MM.1S (cell line): ENCODE results near the gene HNRNPA1.
"Not testable (repeated sequence)": the region's sequence is repeated elsewhere in the genome, so short reads cannot be mapped to it uniquely, and the experiment has no call there.

ENCODE experiments used
- CTCF ChIP-seq: fragments of 300-600 bp; sonication (generic); IDR thresholded peaks from 2 replicates; pipeline ENCODE4 v1.5.1; 2016; ENCODE audit warnings: antibody characterized with exemption, low read length, mixed read lengths
- EZH2 ChIP-seq: fragments of 300-600 bp; sonication (generic); optimal IDR thresholded peaks from 2 replicates; pipeline ENCODE3; 2017; ENCODE audit warnings: low read depth, mild to moderate bottlenecking, antibody characterized with exemption, low read length, mixed read lengths
- EZH2phosphoT487 ChIP-seq: fragments of 300-600 bp; sonication (generic); IDR thresholded peaks from 2 replicates; pipeline ENCODE4 v1.6.1; 2018; ENCODE audit warnings: antibody characterized with exemption, low read length

GRCh38 chr12:54284070-54284780 is 3.7 kb downstream of the HNRNPA1 start:
- TF ChIP-seq CTCF, EZH2, EZH2phosphoT487: not testable (repeated sequence)
